GM18909 (cell line): ENCODE data around the gene KCND1.

Experiments used
- ATAC-seq: cut with Tn5 transposase; IDR thresholded peaks from one replicate; pipeline ENCODE4 v1.9.1; 2021; ENCODE audit warnings: mild to moderate bottlenecking; ENCODE audit not compliant: unreplicated experiment, poor library complexity

KCND1 gene

DNA sequence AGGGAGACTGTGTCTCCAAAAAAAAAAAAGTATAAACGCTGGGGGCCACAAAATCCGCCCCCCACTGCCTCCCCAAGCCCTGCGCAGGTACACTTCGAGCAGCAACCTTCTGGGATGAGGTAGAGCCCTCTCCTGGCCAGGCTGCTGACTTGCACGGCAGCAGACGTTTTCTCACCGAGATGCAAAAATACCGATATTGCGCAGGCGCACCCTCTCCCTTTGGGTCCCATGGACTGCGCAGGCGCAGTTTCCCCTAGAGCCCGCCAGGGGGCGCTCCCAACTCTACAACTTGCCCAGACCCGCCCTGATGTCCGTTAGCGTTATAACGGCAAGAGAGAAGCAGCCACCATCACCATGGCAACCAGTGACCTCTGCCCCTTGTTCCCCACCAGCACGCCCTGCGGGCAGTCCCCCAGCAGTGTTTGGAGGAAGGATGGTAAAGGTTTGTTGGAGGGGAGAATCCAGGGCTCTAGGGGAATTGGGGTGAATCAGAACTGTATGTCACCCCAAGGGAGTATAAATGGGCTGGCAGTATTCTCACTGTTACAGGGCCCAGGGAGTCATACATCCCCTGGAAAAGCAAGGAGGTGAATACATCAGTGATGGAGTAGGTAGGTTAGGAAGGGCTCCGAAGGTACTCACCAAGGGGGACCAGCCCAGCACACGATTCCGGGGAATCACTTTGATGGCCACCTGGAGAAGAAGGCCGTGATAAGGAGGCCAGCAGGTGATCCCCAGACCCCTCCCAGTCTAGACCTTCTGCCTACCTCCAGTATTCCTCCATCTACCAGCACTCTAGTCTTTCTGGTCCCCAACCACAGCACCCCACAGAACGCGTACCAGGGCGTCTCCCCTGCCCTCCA, 54.3 kb downstream of the KCND1 start:
- peak; percentile 45 for ATAC-seq

DNA sequence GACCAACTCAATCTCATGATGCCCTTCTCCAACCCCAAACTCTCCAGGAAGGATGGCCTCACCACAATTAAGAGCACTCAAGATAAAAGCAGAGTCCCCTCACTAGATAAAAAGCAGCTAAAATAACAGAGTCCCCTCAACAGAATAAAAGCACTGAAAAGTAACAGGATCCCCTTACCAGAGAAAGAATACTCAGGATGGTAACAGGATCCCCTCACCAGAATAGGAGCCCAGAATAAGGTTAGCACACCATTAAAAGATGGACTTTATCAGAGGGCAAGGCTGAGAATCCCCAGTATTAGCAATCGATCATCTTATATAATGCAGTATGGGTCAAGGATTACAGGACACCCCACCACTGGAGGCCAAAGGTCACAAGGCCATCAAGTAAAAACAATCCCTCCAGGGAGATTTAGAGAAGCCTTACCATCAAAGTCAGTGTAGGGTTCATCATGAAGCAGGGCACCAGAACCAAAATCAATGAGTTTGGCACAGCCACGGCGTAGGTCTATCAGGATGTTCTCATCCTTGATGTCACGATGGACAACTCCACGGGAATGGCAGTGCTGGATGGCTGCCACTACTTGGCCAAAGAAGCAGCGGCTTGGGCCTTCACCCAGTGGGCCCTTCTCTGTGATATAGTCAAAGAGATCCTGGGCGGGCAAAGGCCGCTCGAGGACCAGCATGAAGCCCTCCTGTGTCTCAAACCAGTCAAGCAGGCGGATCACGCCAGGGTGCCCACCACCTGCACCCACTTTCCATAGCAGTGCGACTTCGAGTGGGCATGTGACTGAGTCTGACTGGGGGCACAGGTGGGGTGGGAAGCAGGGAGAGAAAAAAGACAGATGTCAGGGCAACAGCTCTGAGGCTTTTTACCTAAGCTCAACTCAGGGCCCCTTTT, 56.8 kb downstream of the KCND1 start:
- ATAC-seq, result no peak

DNA sequence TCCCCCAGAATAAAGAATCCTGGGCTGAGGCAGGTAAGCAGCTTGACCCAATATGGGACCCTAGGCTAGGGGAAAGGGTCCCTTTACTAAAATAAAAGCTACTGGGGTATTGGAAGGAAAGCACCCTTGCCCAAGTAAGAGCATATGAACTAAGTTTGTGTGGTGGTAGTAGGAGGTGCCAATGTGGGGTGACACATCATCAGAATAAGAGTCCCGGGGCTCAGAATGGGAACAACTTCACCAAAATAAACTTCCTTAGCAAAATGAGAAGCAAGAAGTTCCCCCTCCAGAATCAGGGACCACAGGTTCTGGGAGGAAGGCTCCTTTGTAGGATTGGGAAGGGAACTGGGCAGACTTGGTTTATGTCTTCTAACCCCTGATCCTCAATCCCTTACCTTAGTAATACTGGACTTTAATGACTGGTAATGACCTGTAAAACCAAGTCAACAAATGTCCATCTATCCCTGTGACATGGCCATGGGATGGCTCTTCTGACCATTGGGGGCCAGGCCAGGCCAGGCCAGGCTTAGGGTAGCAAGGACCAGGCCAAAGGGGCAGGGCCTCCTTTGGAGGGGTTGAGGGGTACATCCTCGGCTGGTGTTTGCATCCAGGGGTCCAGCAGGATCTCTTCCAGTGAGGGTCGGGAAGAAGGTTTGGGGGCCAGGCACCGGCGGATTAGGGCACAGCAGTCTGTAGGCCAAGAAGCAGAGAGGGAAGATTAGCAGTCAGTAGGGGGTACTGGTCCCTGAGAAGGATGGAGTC, 57.9 kb downstream of the KCND1 start:
- ATAC-seq, result no peak

DNA sequence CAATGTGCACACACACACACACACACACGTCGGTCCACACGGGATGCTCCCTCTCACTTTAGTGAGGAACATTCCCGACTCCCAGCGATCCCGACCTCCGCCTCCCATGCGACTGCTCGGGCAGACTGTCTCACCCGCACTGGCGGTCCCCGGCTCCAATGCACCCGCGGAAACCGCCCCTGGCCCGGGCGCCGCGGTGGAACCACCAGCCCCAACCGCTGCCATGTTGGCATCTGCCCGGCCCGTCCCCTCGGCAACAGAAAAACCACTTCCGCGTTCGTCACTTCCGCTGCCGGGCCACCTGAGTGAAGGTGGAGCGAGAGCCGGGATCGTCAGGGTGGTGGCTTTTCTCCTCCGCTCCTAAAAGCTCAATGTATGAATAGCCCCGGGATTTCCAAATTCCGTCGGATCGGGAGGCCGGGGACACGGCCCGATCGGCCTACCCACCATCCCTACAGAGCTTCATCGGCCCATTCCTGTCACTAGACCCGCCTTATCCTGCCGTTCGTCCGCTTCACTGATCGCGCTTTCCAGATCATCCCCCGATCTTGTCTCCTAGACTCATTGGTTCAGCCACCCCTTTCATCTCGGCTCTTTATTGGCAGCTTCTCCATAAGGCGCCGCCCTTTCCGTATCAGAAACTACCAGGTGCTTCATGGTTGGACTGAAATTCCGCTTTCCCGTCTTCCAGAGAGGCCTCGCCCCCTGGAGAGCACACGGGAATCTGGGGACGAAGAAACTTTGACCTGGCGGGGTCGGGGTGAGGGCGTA, 60.0 kb downstream of the KCND1 start, which contains the start of gene SLC35A2:
SLC35A2 (minus strand) TSS at position 235 of the 771 bp plus-strand sequence; CDS start at position 225, 10 bp downstream.
- peak; percentile 75 for ATAC-seq
